CD4-positive, alpha-beta memory T cell (primary cell): ENCODE results near the gene ULK4. TPM values are rescaled to one million over a fixed set of nuclear protein-coding genes. Genes with fewer than 3 reads are reported as not detected.
"Not testable (repeated sequence)": the region's sequence is repeated elsewhere in the genome, so short reads cannot be mapped to it uniquely, and the experiment has no call there.

Source experiments
- CTCF ChIA-PET: fragments of 350-600 bp; sonication (Branson Sonifier 250); formaldehyde crosslinking; loops from one replicate; lab custom pipeline; 2021; ENCODE audit warnings: inconsistent platforms; ENCODE audit not compliant: partially characterized antibody; lab: Charles Lee
- POLR2A ChIA-PET: fragments of 350-600 bp; sonication (Branson Sonifier 250); formaldehyde crosslinking; loops from one replicate; lab custom pipeline; 2021; ENCODE audit not compliant: partially characterized antibody; lab: Charles Lee
- DNase-seq, 5 donors: peaks; one replicate each; pipeline versions ENCODE4 v3.0.0 to v3.0.0-alpha.2; 2020 to 2022; ENCODE audit warnings: mixed read lengths in 1 of 5
- H3K27ac ChIP-seq: one replicate; pipeline ENCODE4 v1.7.0; 2013; ENCODE audit warnings: low read depth, low read length
- H3K27me3 ChIP-seq: 2 replicates; pipeline ENCODE4 v1.7.0; 2013; ENCODE audit warnings: mild to moderate bottlenecking, low read length, moderate library complexity; ENCODE audit not compliant: insufficient read depth
- H3K36me3 ChIP-seq: 2 replicates; pipeline ENCODE4 v1.7.0; 2013; ENCODE audit warnings: mild to moderate bottlenecking, low read length, moderate library complexity; ENCODE audit not compliant: insufficient read depth
- H3K4me1 ChIP-seq: 2 replicates; pipeline ENCODE4 v1.7.0; 2013; ENCODE audit warnings: mild to moderate bottlenecking, low read length, moderate library complexity; ENCODE audit not compliant: insufficient read depth
- H3K4me3 ChIP-seq, 2 donors: one replicate each; pipeline ENCODE4 v1.7.0; 2013; ENCODE audit warnings: low read length in 2 of 2, mild to moderate bottlenecking in 1 of 2
- H3K9me3 ChIP-seq, 2 donors: one replicate each; pipeline ENCODE4 v1.7.0; 2013; ENCODE audit warnings: low read length in 2 of 2, control low read depth in 1 of 2; ENCODE audit not compliant: control insufficient read depth in 1 of 2
- H3K27ac Mint-ChIP-seq, 7 donors: one replicate each; pipeline ENCODE4 v1.8.0; 2020 to 2021; ENCODE audit warnings: mixed read lengths in 7 of 7, mild to moderate bottlenecking in 6 of 7, inconsistent platforms in 3 of 7, moderate library complexity in 3 of 7
- H3K27me3 Mint-ChIP-seq, 2 donors: one replicate each; pipeline ENCODE4 v1.8.0; 2020 to 2021; ENCODE audit warnings: mixed read lengths in 2 of 2
- H3K36me3 Mint-ChIP-seq, 2 donors: one replicate each; pipeline ENCODE4 v1.8.0; 2020 to 2021; ENCODE audit warnings: mixed read lengths in 2 of 2, inconsistent platforms in 1 of 2, mild to moderate bottlenecking in 1 of 2
- H3K4me1 Mint-ChIP-seq, 4 donors: one replicate each; pipeline ENCODE4 v1.8.0; 2020 to 2021; ENCODE audit warnings: mixed read lengths in 4 of 4, mild to moderate bottlenecking in 1 of 4
- H3K4me3 Mint-ChIP-seq, 8 donors: one replicate each; pipeline ENCODE4 v1.8.0; 2020 to 2021; ENCODE audit warnings: mixed read lengths in 8 of 8, mild to moderate bottlenecking in 7 of 8, moderate library complexity in 6 of 8, inconsistent platforms in 3 of 8
- H3K9me3 Mint-ChIP-seq, 8 donors: one replicate each; pipeline ENCODE4 v1.8.0; 2020 to 2021; ENCODE audit warnings: mixed read lengths in 8 of 8, mild to moderate bottlenecking in 5 of 8, inconsistent platforms in 3 of 8, moderate library complexity in 1 of 8
- intact Hi-C: fragments of 100-400 bp; cut with micrococcal nuclease; formaldehyde crosslinking; loops from one replicate; pipeline ENCODE4 v1.15.1; 2023
- polyA plus RNA-seq, 2 donors: library from polyadenylated mRNA; unstranded; fragments of 300-500 nt; fragmentation: Illumina TruSeq; gene quantifications; one replicate each; pipeline ENCODE4 v1.2.3, GENCODE V29; 2021
- total RNA-seq, 2 experiments: library from RNA; stranded (reverse); gene quantifications; one replicate each; pipeline ENCODE4 v1.2.3, GENCODE V29; 2021

ULK4 gene
- total and polyA plus RNA-seq, 4 experiments from 2014 or later, result 6.3 to 29.1 (median 19.2) TPM

DNA sequence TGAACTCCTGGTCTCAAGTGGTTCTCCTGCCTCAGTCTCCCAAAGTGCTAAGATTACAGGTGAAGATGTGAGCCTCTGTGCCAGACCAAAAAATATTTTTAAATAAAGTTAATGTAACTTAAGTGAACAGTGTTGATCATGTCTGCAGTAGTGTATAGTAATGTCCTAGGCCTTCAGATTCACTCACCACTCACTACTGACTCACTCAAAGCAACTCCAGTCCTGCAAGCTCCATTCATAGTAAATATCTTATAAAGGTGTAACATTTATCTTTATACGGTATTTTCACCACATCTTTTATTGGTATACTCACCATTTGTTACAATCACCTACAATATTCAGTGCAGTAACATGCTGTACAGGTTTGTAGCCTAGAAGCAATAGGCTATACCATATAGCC, 264.2 kb downstream of the ULK4 start:
- no peak for DNase-seq
- no peak overlapping the region for H3K27ac ChIP-seq
- intact Hi-C loops, result no loop called here
- H3K4me3 Mint-ChIP-seq, result no peak overlapping the region
- no peaks in the 10 kb centered on the region for H3K4me1 Mint-ChIP-seq
- no peaks in the 10 kb centered on the region for H3K27me3 Mint-ChIP-seq
- no peaks in the 10 kb centered on the region for H3K27me3 ChIP-seq
- peaks cover 16 to 41% of the 10 kb centered on the region in 2 donors for H3K36me3 Mint-ChIP-seq
- POLR2A ChIA-PET, result no interaction called here
- H3K36me3 ChIP-seq, result no peaks in the 10 kb centered on the region
- no peak overlapping the region for H3K4me3 ChIP-seq
- CTCF ChIA-PET, result no interaction called here
- H3K9me3 Mint-ChIP-seq, result peaks cover 0 to 3% (median 0%) of the 10 kb centered on the region in 8 donors
- H3K27ac Mint-ChIP-seq, result no peak overlapping the region
- H3K9me3 ChIP-seq, result no peaks in the 10 kb centered on the region
- no peaks in the 10 kb centered on the region for H3K4me1 ChIP-seq

DNA sequence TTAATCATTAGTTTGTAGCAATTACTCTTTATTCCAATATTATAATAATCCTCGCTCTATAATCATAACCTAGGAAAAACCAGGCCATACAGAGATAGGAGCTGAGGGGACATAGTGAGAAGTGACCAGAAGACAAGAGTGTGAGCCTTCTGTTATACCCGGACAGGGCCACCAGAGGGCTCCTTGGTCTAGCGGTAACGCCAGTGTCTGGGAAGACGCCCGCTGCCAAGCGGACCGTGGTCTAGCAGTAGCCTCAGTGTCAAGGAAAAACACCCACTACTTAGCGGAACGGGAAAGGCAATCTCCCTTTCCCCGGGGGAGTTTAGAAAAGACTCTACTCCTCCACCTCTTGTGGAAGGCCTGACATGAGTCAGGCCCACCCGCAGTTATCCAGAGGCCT, 266.1 kb downstream of the ULK4 start:
- H3K4me1 Mint-ChIP-seq, H3K4me3 Mint-ChIP-seq, CTCF ChIA-PET, H3K27ac Mint-ChIP-seq, H3K27ac ChIP-seq, H3K27me3 ChIP-seq, H3K9me3 ChIP-seq, DNase-seq, H3K9me3 Mint-ChIP-seq, H3K27me3 Mint-ChIP-seq, H3K4me1 ChIP-seq, intact Hi-C loops, POLR2A ChIA-PET, H3K4me3 ChIP-seq, H3K36me3 ChIP-seq: not testable (repeated sequence)
- peaks cover 15 to 37% of the 10 kb centered on the region in 2 donors for H3K36me3 Mint-ChIP-seq

DNA sequence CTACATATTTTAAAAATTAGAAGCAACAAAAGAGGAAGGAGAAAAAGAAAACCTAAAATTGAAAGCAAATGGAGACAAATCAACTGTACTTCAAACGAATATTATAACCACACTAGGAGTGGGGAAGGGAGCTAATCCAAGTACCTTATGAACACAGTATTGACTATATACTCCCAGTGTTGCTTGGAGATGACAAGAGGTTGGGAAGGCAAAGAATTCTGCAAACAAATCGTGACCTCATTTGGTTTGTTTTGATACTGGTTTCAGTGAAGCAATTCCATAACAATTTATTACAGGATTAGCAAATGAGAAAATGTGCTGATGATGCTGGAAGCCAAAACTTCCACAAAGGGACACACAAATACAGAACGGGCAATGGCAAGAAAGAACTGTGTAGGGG, 268.1 kb downstream of the ULK4 start:
- Mint-ChIP-seq H3K36me3 (peaks cover 15 to 45% of the 10 kb centered on the region in 2 donors), H3K27ac (no peak overlapping the region), H3K4me1 (peaks cover 0 to 3% (median 0%) of the 10 kb centered on the region in 4 donors), H3K9me3 (peaks cover 0 to 6% (median 1%) of the 10 kb centered on the region in 8 donors), H3K27me3 (no peaks in the 10 kb centered on the region), H3K4me3 (no peak overlapping the region)
- ChIA-PET CTCF (no interaction called here), POLR2A (no interaction called here)
- no peaks in the 10 kb centered on the region for H3K36me3 ChIP-seq
- H3K27me3 ChIP-seq, result no peaks in the 10 kb centered on the region
- intact Hi-C loops, result no loop called here
- H3K27ac ChIP-seq, result no peak overlapping the region
- H3K9me3 ChIP-seq, result no peaks in the 10 kb centered on the region
- H3K4me1 ChIP-seq, result no peaks in the 10 kb centered on the region
- no peak overlapping the region for H3K4me3 ChIP-seq
- DNase-seq, result no peak

DNA sequence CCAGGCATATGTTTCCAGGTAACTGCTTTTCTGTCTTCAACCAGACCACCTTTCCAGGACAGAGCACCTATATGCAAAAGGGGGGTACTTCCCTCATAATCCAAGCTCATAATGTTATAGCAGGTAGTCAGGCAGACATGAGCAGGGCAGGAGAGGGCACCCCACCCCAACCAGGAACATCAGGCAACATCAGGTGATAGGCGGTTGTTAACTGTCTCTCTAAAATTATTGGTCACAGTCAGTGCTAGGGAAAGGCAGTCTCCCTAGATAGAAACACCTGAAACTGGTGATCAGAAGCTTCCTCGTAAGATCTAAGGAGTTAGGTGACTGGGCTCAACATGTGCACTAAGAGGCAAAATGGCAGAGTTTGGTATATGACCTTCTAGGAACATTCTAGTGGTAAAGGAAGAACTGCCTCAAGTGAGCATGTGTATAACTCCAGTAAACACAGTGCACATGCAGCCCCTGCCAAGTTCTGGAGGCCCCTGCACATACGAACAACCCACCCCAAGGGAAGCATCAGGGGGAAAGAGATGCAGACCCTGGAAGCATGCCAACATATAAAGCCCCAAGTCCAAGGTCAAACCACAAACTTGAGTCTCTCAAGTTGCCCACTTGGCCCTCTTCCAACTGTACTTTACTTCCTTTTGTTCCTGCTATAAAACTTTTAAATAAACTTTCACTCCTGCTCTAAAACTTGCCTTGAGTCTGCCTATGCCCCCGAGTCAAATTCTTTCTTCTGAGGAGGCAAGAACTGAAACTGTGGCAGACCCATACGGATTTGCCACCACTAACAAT, 270.9 kb downstream of the ULK4 start:
- ChIA-PET POLR2A (no interaction called here), CTCF (no interaction called here)
- Histone ChIP-seq H3K27ac (no peak overlapping the region), H3K36me3 (no peaks in the 10 kb centered on the region), H3K4me1 (no peaks in the 10 kb centered on the region), H3K4me3 (no peak overlapping the region), H3K9me3 (no peaks in the 10 kb centered on the region), H3K27me3 (no peaks in the 10 kb centered on the region)
- no peak for DNase-seq
- no peaks in the 10 kb centered on the region for H3K27me3 Mint-ChIP-seq
- intact Hi-C loops, result no loop called here
- peaks cover 0 to 6% (median 1%) of the 10 kb centered on the region in 8 donors for H3K9me3 Mint-ChIP-seq
- peaks cover 14 to 49% of the 10 kb centered on the region in 2 donors for H3K36me3 Mint-ChIP-seq
- peaks cover 0 to 3% (median 0%) of the 10 kb centered on the region in 4 donors for H3K4me1 Mint-ChIP-seq
- H3K4me3 Mint-ChIP-seq, result peak overlapping the region in 1 of 8 donors; percentile 0
- no peak overlapping the region for H3K27ac Mint-ChIP-seq

DNA sequence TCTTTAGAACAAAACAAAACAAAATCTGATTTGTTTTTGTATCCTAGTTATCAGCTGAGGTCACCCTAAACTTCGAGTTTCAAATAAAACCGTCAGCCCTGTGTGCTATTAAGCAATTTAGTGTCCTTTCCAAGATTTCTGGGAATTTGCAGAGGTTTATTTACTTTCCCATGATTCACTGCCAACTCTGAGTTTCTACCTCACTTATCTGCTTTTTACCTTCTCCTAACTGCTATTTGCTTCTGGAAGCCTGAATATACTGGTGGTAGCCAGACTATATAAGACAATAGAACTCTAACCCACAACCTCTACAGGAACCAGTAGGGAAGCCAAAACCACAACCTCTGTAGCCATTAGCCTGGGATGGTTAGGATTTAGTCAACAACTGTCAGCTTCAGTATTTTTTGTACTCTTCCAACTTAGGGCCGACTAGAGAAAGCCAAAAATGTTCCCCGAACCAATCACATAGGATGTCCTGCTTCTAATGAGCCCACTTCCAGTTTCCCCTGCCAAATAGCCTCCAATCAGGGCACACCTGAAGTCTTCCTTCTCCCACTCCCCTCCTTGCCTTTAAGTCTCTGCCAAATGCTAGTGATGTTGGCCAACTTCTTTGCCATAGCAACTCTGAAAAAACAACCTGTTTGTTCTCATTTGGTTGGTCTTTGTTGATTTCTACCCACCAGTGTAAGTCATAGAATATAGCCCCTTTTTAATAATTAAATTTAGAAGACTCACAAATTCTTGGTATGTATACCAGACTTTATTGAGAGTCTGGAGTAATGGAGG, 273.1 kb downstream of the ULK4 start:
- H3K4me1 Mint-ChIP-seq, result peaks cover 0 to 3% (median 0%) of the 10 kb centered on the region in 4 donors
- peaks cover 12 to 47% of the 10 kb centered on the region in 2 donors for H3K36me3 Mint-ChIP-seq
- peaks cover 0 to 5% (median 0%) of the 10 kb centered on the region in 8 donors for H3K9me3 Mint-ChIP-seq
- H3K4me3 Mint-ChIP-seq, result no peak overlapping the region
- Histone ChIP-seq H3K36me3 (no peaks in the 10 kb centered on the region), H3K4me1 (no peaks in the 10 kb centered on the region), H3K4me3 (no peak overlapping the region), H3K9me3 (no peaks in the 10 kb centered on the region), H3K27ac (no peak overlapping the region), H3K27me3 (no peaks in the 10 kb centered on the region)
- no peak for DNase-seq
- intact Hi-C loops, result no loop called here
- H3K27me3 Mint-ChIP-seq, result no peaks in the 10 kb centered on the region
- no peak overlapping the region for H3K27ac Mint-ChIP-seq
- ChIA-PET CTCF (no interaction called here), POLR2A (no interaction called here)

DNA sequence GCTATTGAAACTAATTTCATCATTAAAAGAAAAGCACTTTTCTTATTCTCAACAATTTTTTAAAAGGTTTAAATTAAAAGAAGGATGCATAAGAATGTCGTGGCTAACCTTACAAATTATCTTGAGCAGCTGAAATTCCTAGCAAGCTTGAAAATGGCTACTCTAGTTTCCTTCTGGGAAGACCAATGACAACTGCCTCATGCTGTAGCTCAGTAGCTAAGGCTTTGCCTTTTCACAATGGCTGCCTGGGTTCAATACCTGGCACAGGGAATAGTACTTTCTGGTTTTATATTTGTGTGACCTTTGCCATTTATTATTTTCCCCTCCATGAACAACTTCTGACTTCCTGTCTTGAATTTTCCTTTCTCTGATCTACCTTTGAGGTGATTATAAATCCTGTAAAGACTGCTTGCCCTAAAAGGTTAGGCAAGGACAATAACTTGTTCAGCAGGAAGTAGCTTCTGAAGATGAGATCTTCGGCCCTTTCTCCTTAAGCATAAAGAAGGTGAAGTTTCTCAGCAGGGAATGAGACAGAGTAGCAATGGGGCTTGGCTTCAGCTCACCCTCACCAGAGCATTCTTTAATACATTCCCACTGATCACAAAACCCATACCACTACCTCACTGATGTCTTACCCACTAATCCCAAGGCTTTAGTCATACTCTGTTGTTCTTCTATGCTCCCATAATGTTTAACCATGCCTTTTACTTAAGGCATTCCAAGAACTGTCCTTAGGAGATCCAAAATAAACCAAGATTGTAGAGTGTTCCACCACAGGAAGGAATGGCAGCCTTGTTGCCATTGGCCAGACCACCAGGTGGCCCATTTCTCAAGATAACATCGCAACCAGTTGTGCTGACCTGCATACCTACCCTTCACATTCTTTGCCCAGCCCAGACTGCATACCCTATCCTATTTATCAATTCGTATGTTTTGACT, 276.8 kb downstream of the ULK4 start:
- ChIA-PET CTCF (no interaction called here), POLR2A (no interaction called here)
- H3K9me3 Mint-ChIP-seq, result peaks cover 0 to 2% (median 0%) of the 10 kb centered on the region in 8 donors
- intact Hi-C loops, result no loop called here
- no peaks in the 10 kb centered on the region for H3K4me1 ChIP-seq
- no peaks in the 10 kb centered on the region for H3K36me3 ChIP-seq
- peaks cover 38 to 63% of the 10 kb centered on the region in 2 donors for H3K36me3 Mint-ChIP-seq
- no peaks in the 10 kb centered on the region for H3K9me3 ChIP-seq
- H3K27me3 ChIP-seq, result no peaks in the 10 kb centered on the region
- H3K27ac ChIP-seq, result no peak overlapping the region
- no peak overlapping the region for H3K4me3 Mint-ChIP-seq
- no peak for DNase-seq
- no peak overlapping the region for H3K27ac Mint-ChIP-seq
- H3K27me3 Mint-ChIP-seq, result no peaks in the 10 kb centered on the region
- H3K4me3 ChIP-seq, result no peak overlapping the region
- no peaks in the 10 kb centered on the region for H3K4me1 Mint-ChIP-seq
